GM18868 (cell line): Measurements from ENCODE around the gene HOPX.
A peak's percentile ranks its signal among the peaks of the same experiment; 100 is the strongest.
"Not testable (repeated sequence)": the region's sequence is repeated elsewhere in the genome, so short reads cannot be mapped to it uniquely, and the experiment has no call there.

Experiments used
- ATAC-seq: cut with Tn5 transposase; IDR thresholded peaks from one replicate; pipeline ENCODE4 v1.9.1; 2021; ENCODE audit warnings: mild to moderate bottlenecking, moderate library complexity; ENCODE audit not compliant: unreplicated experiment

Gene HOPX

GRCh38 chr4:56689201-56689969 lies 8.3 kb upstream of the HOPX start:
- ATAC-seq = no peak

GRCh38 chr4:56688094-56688647 lies 7.1 kb upstream of the HOPX start:
- ATAC-seq = no peak

- no peak for ATAC-seq
Measured at GRCh38 chr4:56686537-56687231, 5.6 kb upstream of the HOPX start.

GRCh38 chr4:56684320-56685050 lies 3.4 kb upstream of the HOPX start:
- ATAC-seq = no peak

- no peak for ATAC-seq
Measured at GRCh38 chr4:56683455-56683854, 2.4 kb upstream of the HOPX start.

GRCh38 chr4:56681853-56682525 lies 893 bp upstream of the HOPX start:
- ATAC-seq = no peak

GRCh38 chr4:56680266-56680665 lies 830 bp downstream of the HOPX start:
- no peak for ATAC-seq

- no peak for ATAC-seq
Measured at GRCh38 chr4:56677711-56678110, 3.4 kb downstream of the HOPX start.

- no peak for ATAC-seq
Measured at GRCh38 chr4:56674984-56675383, 6.1 kb downstream of the HOPX start.

GRCh38 chr4:56671860-56672259 lies 9.2 kb downstream of the HOPX start:
- ATAC-seq = no peak

- no peak for ATAC-seq
Measured at GRCh38 chr4:56671373-56671772, 9.7 kb downstream of the HOPX start.

- ATAC-seq = no peak
Measured at GRCh38 chr4:56668267-56668666, 12.8 kb downstream of the HOPX start.

- ATAC-seq = not testable (repeated sequence)
Measured at GRCh38 chr4:56667396-56667795, 13.7 kb downstream of the HOPX start.

GRCh38 chr4:56666279-56666678 lies 14.8 kb downstream of the HOPX start:
- no peak for ATAC-seq

- no peak for ATAC-seq
Measured at GRCh38 chr4:56665781-56666180, 15.3 kb downstream of the HOPX start.

- no peak for ATAC-seq
Measured at GRCh38 chr4:56662782-56663468, 18.2 kb downstream of the HOPX start.

- no peak for ATAC-seq
Measured at GRCh38 chr4:56659946-56660345, 21.1 kb downstream of the HOPX start.

GRCh38 chr4:56658528-56658927 lies 22.6 kb downstream of the HOPX start:
- no peak for ATAC-seq

GRCh38 chr4:56657818-56658217 lies 23.3 kb downstream of the HOPX start:
- no peak for ATAC-seq

- ATAC-seq = no peak
Measured at GRCh38 chr4:56657128-56657527, 24.0 kb downstream of the HOPX start.

GRCh38 chr4:56656346-56656643 lies 24.8 kb downstream of the HOPX start:
- ATAC-seq = peak; percentile 39
